GM18520 (cell line): ENCODE data around the gene LACTBL1.

Source experiments
- ATAC-seq: cut with Tn5 transposase; IDR thresholded peaks from one replicate; pipeline ENCODE4 v1.9.1; 2021; ENCODE audit not compliant: unreplicated experiment

Gene LACTBL1

GRCh38 chr1:22978299-22978698, 5.6 kb upstream of the LACTBL1 start:
- no peak for ATAC-seq

GRCh38 chr1:22976461-22977243, 4.0 kb upstream of the LACTBL1 start:
- ATAC-seq, result no peak

- no peak for ATAC-seq
Observed at GRCh38 chr1:22976127-22976460, 3.4 kb upstream of the LACTBL1 start.

GRCh38 chr1:22975694-22976093, 3.0 kb upstream of the LACTBL1 start:
- ATAC-seq, result no peak

GRCh38 chr1:22971611-22972405, 858 bp downstream of the LACTBL1 start:
- ATAC-seq, result no peak

GRCh38 chr1:22971161-22971560, 1.5 kb downstream of the LACTBL1 start:
- no peak for ATAC-seq

- no peak for ATAC-seq
Observed at GRCh38 chr1:22970096-22970495, 2.6 kb downstream of the LACTBL1 start.

GRCh38 chr1:22969304-22969709, 3.4 kb downstream of the LACTBL1 start:
- no peak for ATAC-seq

GRCh38 chr1:22967833-22968232, 4.8 kb downstream of the LACTBL1 start:
- ATAC-seq, result no peak

- ATAC-seq, result no peak
Observed at GRCh38 chr1:22966309-22966708, 6.4 kb downstream of the LACTBL1 start.

- ATAC-seq, result no peak
Observed at GRCh38 chr1:22963044-22963677, 9.5 kb downstream of the LACTBL1 start.

GRCh38 chr1:22962558-22962957, 10.1 kb downstream of the LACTBL1 start:
- no peak for ATAC-seq

GRCh38 chr1:22959545-22960360, 12.9 kb downstream of the LACTBL1 start:
- no peak for ATAC-seq

GRCh38 chr1:22958556-22958955, 14.1 kb downstream of the LACTBL1 start:
- no peak for ATAC-seq

- no peak for ATAC-seq
Observed at GRCh38 chr1:22957066-22957465, 15.6 kb downstream of the LACTBL1 start.

GRCh38 chr1:22955146-22955545, 17.5 kb downstream of the LACTBL1 start:
- no peak for ATAC-seq

GRCh38 chr1:22953740-22954141, 18.9 kb downstream of the LACTBL1 start:
- ATAC-seq, result no peak

- ATAC-seq, result no peak
Observed at GRCh38 chr1:22953057-22953739, 19.5 kb downstream of the LACTBL1 start.

- ATAC-seq, result no peak
Observed at GRCh38 chr1:22952694-22953056, 20.0 kb downstream of the LACTBL1 start.

- ATAC-seq, result no peak
Observed at GRCh38 chr1:22951796-22952195, 20.9 kb downstream of the LACTBL1 start.
